ENCODE data around the gene LTN1.

GRCh38 chr21:28906841-28907240 is 85.8 kb downstream of the LTN1 start:
- TF ChIP-seq CTCF (IDR thresholded peaks at IDR 0.05) (no peak), POLR2A (IDR thresholded peaks at IDR 0.05) (no peak)

Data from lower leg skin (tissue), 3 donors.